NCI-H345 treated with DMSO at 0.1 percent for 48 hours (cell line): ENCODE results near the gene GREB1L.
"Not testable (repeated sequence)": the region's sequence is repeated elsewhere in the genome, so short reads cannot be mapped to it uniquely, and the experiment has no call there.

Experiments used
- DNase-seq: peaks from one replicate; lab custom pipeline; 2025; ENCODE audit not compliant: unreplicated experiment; lab: John Stamatoyannopoulos, UW

GREB1L gene

GRCh38 chr18:21303895-21304294 lies 61.9 kb downstream of the GREB1L start:
- DNase-seq, result no peak

DNA sequence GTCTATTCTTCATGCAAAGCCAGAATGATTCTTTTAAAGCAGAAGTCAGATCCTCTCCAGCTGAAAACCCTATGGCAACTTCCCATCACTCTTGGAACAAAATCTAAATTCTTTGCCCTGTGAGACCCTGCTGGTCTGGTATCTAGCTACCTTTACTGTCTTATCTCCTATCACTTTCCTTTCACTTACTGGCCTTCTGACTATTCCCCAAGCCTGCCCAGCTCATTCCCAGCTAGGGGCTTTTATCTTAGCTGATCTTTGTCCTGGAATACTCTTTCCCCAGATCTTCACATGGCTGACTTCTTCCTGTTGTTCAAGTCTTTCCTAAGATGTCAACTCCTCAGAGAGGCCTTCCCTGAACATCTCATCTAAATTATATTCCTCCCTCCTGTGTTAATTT lies 63.6 kb downstream of the GREB1L start:
- DNase-seq, result no peak

- DNase-seq, result no peak
These were observed 64.3 kb downstream of the GREB1L start for GRCh38 chr18:21306368-21306767.

GRCh38 chr18:21307578-21307977 lies 65.5 kb downstream of the GREB1L start:
- no peak for DNase-seq

- no peak for DNase-seq
These were observed 67.2 kb downstream of the GREB1L start for GRCh38 chr18:21309248-21309647.

GRCh38 chr18:21311980-21312379 lies 69.9 kb downstream of the GREB1L start:
- not testable (repeated sequence) for DNase-seq

GRCh38 chr18:21313576-21313975 lies 71.5 kb downstream of the GREB1L start:
- DNase-seq, result no peak

DNA sequence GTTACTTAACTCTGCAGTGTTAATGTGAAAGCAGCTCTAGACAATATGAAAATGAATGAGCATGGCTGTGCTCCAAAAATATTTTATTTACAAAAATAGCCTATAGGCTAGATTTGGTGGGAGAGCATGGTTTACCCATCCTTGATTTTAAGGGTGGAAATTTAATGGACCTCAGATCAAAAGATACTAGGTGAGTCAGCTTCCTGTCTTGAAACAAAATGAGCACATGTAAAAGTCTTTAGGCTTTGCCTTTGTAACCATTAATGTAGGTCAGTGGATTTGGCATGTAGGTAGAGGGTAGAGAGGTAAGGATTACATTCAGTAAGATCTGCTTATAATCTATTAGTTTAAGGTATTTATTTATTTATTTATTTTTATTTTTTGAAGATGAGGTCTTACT lies 72.7 kb downstream of the GREB1L start:
- no peak for DNase-seq

DNA sequence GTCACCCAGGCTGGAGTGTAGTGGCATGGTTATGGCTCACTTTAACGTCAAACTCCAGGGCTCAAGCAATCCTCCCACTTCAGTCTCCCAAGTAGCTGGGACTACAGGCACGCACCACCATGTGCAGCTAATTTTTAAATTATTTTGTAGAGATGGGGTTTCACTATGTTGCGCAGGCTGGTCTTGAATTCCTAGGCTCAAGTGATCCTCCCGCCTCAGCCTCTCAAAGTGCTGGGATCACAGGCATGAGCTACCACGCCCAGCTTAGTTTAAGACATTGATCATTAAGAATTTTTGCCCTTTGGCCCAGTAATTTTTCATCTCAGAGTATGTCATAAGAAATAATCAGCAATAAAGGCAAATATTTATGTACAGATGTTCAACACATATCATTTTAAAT lies 73.1 kb downstream of the GREB1L start:
- DNase-seq, result not testable (repeated sequence)

GRCh38 chr18:21315741-21316197 lies 73.7 kb downstream of the GREB1L start:
- no peak for DNase-seq

DNA sequence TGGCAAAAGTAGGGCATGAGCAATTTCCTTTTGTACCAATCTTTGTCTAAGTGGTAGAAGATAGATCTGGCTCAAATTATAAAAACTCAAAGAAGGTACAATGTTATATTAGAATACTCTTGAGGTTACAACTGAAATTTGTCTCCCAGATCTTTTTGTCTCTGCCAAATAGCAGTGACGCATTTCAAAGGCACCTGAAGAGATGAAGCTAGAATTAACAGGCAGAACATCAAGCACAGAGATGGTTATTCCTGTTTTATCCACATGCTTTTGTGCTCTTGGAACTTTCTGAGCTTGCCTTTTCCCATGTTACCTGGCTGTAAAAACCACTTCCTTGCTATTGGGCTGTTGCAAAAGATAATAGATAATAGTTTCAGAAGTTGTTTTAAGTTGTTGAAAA lies 74.3 kb downstream of the GREB1L start:
- no peak for DNase-seq

- DNase-seq, result no peak
These were observed 79.7 kb downstream of the GREB1L start for GRCh38 chr18:21321711-21322110.

DNA sequence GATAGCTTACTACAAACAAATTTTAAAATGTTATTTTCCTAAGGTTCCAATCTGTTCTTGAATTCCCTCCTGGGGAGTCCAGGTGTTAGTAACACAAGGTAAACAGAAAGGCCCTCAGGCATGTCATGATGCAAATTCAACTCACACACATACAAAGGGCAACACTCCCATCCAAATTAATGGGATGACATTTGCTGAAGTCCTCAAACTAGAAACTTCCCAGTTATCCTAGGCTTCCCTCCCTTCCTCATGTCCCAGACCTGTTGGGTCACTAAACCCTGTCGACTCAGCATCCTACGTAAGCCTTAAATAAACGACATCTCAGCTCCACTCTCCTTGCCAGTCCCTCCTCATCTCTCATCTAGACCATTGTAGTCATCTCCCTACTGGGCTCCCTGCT lies 85.1 kb downstream of the GREB1L start:
- DNase-seq, result peak; percentile 52

GRCh38 chr18:21330122-21330701 lies 88.2 kb downstream of the GREB1L start:
- no peak for DNase-seq

GRCh38 chr18:21331065-21331464 lies 89.0 kb downstream of the GREB1L start:
- no peak for DNase-seq

DNA sequence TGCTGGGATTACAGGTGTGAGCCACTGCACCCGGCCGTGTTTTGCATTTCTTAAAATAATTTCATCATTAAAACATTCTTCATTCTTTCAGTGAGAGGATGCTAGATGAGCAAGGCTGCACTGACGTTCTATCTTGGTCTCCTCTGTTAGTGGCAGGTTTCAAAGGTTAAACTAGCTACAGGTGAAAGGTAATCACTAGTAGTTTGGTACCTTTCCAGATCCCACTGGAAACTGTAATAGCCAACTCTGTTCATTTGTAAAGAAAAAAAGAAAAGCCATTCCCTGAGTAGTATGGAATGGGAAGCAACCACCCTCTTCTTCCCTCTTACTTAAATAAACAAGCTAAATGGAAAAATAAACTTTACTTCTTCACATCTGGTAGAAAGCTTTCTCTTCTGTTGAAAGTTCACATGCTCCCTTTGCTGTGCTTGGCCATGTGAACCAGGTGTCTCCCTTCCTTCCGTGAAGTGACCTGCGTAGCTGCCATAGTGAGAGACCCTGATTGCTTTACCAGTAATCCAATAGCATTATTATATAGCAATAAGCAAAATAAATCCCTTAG lies 94.0 kb downstream of the GREB1L start:
- DNase-seq, result no peak

GRCh38 chr18:21336846-21337245 lies 94.8 kb downstream of the GREB1L start:
- no peak for DNase-seq

DNA sequence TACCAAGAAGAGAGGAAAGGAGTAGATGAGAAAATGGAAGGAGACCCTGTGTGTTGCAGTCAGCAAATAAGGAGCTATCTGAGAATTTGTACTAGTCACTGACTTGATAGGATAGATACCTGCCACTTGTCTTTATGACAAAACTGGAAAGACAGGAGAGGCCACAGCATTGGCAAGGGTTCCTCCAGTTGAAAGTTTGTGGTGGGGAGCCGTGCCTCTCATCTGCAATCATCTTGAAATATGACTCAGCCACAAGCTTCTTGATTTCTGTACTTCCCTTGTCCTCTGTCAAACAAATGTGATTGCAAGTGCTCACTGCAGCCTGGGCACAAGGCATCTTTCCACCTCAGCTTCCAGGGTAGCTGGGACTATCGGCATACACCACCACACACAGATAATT lies 99.1 kb downstream of the GREB1L start:
- no peak for DNase-seq

- no peak for DNase-seq
These were observed 100.3 kb downstream of the GREB1L start for GRCh38 chr18:21342372-21342771.

GRCh38 chr18:21344860-21345259 lies 102.8 kb downstream of the GREB1L start:
- DNase-seq, result no peak

GRCh38 chr18:21345840-21346239 lies 103.8 kb downstream of the GREB1L start:
- DNase-seq, result no peak

- DNase-seq, result no peak
These were observed 117.7 kb downstream of the GREB1L start for GRCh38 chr18:21359746-21360145.

- no peak for DNase-seq
These were observed 119.4 kb downstream of the GREB1L start for GRCh38 chr18:21361307-21361880.
